H1 (cell line): Measurements from ENCODE around the gene OSBP2. TPM values are rescaled to one million over a fixed set of nuclear protein-coding genes. Genes with fewer than 3 reads are reported as not detected.

Source experiments
- CTCF ChIA-PET: fragments of 300-600 bp; sonication (Branson Sonifier 250); formaldehyde crosslinking; loops from one replicate; lab custom pipeline; 2021; ENCODE audit not compliant: partially characterized antibody; lab: Charles Lee
- POLR2A ChIA-PET: fragments of 300-600 bp; sonication (Branson Sonifier 250); formaldehyde crosslinking; loops from one replicate; lab custom pipeline; 2021; ENCODE audit warnings: inconsistent platforms; ENCODE audit not compliant: partially characterized antibody; lab: Charles Lee
- DNase-seq, 2 experiments: peaks; one replicate each; pipeline versions ENCODE4 v3.0.0 to v3.0.0-alpha.2; 2010 to 2022; ENCODE audit warnings: low spot score in 2 of 2, low read depth in 1 of 2, mixed read lengths in 1 of 2
- FAIRE-seq: peaks from 2 replicates; lab custom pipeline; 2011; peaks lifted over from hg19 to GRCh38; lab: Jason Lieb, UNC
- H2AFZ ChIP-seq: 2 replicates; pipeline ENCODE4 v1.8.1; 2012; ENCODE audit warnings: low read length, inconsistent platforms
- H2AK5ac ChIP-seq: 2 replicates; pipeline ENCODE4 v1.6.1; 2013; ENCODE audit warnings: low read depth, low read length
- H2BK120ac ChIP-seq: replicated peaks from 2 replicates; pipeline ENCODE3; 2013; ENCODE audit warnings: low read depth, low read length, inconsistent platforms
- H2BK12ac ChIP-seq: 2 replicates; pipeline ENCODE4 v1.6.1; 2013; ENCODE audit warnings: low read depth, low read length
- H2BK15ac ChIP-seq: 2 replicates; pipeline ENCODE4 v1.6.1; 2013; ENCODE audit warnings: low read length
- H2BK20ac ChIP-seq: 2 replicates; pipeline ENCODE4 v1.6.1; 2013; ENCODE audit warnings: low read length
- H2BK5ac ChIP-seq: 2 replicates; pipeline ENCODE4 v1.6.1; 2013; ENCODE audit warnings: low read depth, low read length
- H3K14ac ChIP-seq: 2 replicates; pipeline ENCODE4 v1.6.1; 2013; ENCODE audit warnings: inconsistent platforms; ENCODE audit not compliant: insufficient read length
- H3K18ac ChIP-seq: 2 replicates; pipeline ENCODE4 v1.6.1; 2013; ENCODE audit warnings: low read length; ENCODE audit errors: extremely low read depth
- H3K23ac ChIP-seq: 2 replicates; pipeline ENCODE4 v1.6.1; 2013; ENCODE audit warnings: inconsistent platforms; ENCODE audit not compliant: insufficient read length
- H3K23me2 ChIP-seq: 2 replicates; pipeline ENCODE4 v1.6.1; 2013; ENCODE audit warnings: low read depth, low read length
- H3K27ac ChIP-seq: 2 replicates; pipeline ENCODE4 v1.6.1; 2011; ENCODE audit warnings: low read depth, low read length, inconsistent platforms
- H3K27me3 ChIP-seq, 4 experiments: replicated peaks in 1 of 4; 1 replicate in 1 of 4; 2 replicates in 3 of 4; pipeline versions ENCODE4 v1.6.1 to v1.8.1; 2011 to 2013; ENCODE audit warnings: low read length in 3 of 4, mild to moderate bottlenecking in 3 of 4, inconsistent platforms in 2 of 4, mixed read lengths in 2 of 4, moderate library complexity in 1 of 4; ENCODE audit not compliant: control insufficient read depth in 3 of 4, insufficient read depth in 3 of 4; ENCODE audit errors: extremely low read depth in 1 of 4
- H3K36me3 ChIP-seq, 4 experiments: 2 replicates each; pipeline versions ENCODE4 v1.6.1 to v1.8.1; 2011 to 2013; ENCODE audit warnings: mild to moderate bottlenecking in 4 of 4, low read length in 3 of 4, moderate library complexity in 2 of 4, control low read depth in 1 of 4, inconsistent platforms in 1 of 4; ENCODE audit not compliant: insufficient read depth in 4 of 4, control insufficient read depth in 2 of 4
- H3K4ac ChIP-seq: replicated peaks from 2 replicates; pipeline ENCODE3; 2013; ENCODE audit warnings: low read length, low read depth, mixed read lengths, inconsistent platforms; ENCODE audit not compliant: insufficient read length
- H3K4me1 ChIP-seq, 4 experiments: replicated peaks in 1 of 4; 1 replicate in 1 of 4; 2 replicates in 3 of 4; pipeline versions ENCODE4 v1.6.1 to v1.8.1; 2011 to 2013; ENCODE audit warnings: low read length in 3 of 4, inconsistent platforms in 2 of 4, mixed read lengths in 1 of 4; ENCODE audit not compliant: insufficient read depth in 4 of 4, control insufficient read depth in 3 of 4
- H3K4me2 ChIP-seq, 2 experiments: 2 replicates each; pipeline versions ENCODE4 v1.6.1 to v1.8.1; 2011 to 2013; ENCODE audit warnings: low read depth in 2 of 2, low read length in 2 of 2, control low read depth in 1 of 2, inconsistent platforms in 1 of 2, mild to moderate bottlenecking in 1 of 2; ENCODE audit not compliant: insufficient read depth in 1 of 2
- H3K4me3 ChIP-seq, 4 experiments: fragments of 200-600, 300-600 bp in 1 of 4; sonication (generic), shearing (Covaris generic), sonication (Bioruptor Twin) in 1 of 4; 2 replicates each; pipeline versions ENCODE4 v1.5.1 to v1.8.1; 2011 to 2016; ENCODE audit warnings: low read length in 4 of 4, low read depth in 3 of 4, control low read depth in 2 of 4, inconsistent platforms in 2 of 4, mild to moderate bottlenecking in 2 of 4, mixed read lengths in 1 of 4, moderate library complexity in 1 of 4; ENCODE audit not compliant: insufficient read depth in 2 of 4; ENCODE audit errors: extremely low read depth in 1 of 4
- H3K56ac ChIP-seq: replicated peaks from 2 replicates; pipeline ENCODE3; 2013; ENCODE audit warnings: low read depth, mild to moderate bottlenecking, mixed read lengths, low read length, inconsistent platforms; ENCODE audit not compliant: insufficient read length
- H3K79me1 ChIP-seq: 2 replicates; pipeline ENCODE4 v1.6.1; 2013; ENCODE audit warnings: low read depth, low read length, control low read depth
- H3K79me2 ChIP-seq, 2 experiments: 2 replicates each; pipeline versions ENCODE4 v1.6.1 to v1.8.1; 2012 to 2013; ENCODE audit warnings: low read length in 2 of 2, mild to moderate bottlenecking in 2 of 2, inconsistent platforms in 1 of 2; ENCODE audit not compliant: insufficient read depth in 2 of 2, control insufficient read depth in 1 of 2
- H3K9ac ChIP-seq, 4 experiments: replicated peaks in 1 of 4; 1 replicate in 1 of 4; 2 replicates in 3 of 4; pipeline versions ENCODE4 v1.6.1 to v1.8.1; 2011 to 2013; ENCODE audit warnings: low read depth in 3 of 4, low read length in 3 of 4, control low read depth in 2 of 4, mild to moderate bottlenecking in 2 of 4, moderate library complexity in 2 of 4, inconsistent platforms in 1 of 4; ENCODE audit errors: extremely low read depth in 1 of 4
- H3K9me3 ChIP-seq, 2 experiments: 2 replicates each; pipeline versions ENCODE4 v1.6.1 to v1.8.1; 2012 to 2013; ENCODE audit warnings: mild to moderate bottlenecking in 2 of 2, moderate library complexity in 2 of 2, control low read depth in 1 of 2, inconsistent platforms in 1 of 2, low read depth in 1 of 2, low read length in 1 of 2, mixed read lengths in 1 of 2; ENCODE audit not compliant: insufficient read depth in 2 of 2
- H4K20me1 ChIP-seq, 2 experiments: replicated peaks in 1 of 2; 2 replicates each; pipeline versions ENCODE3 to v1.8.1; 2011 to 2013; ENCODE audit warnings: inconsistent platforms in 2 of 2, low read length in 2 of 2, mild to moderate bottlenecking in 1 of 2; ENCODE audit not compliant: insufficient read depth in 2 of 2, control insufficient read depth in 1 of 2
- H4K5ac ChIP-seq: 2 replicates; pipeline ENCODE4 v1.6.1; 2013; ENCODE audit warnings: low read length, low read depth, mixed read lengths, inconsistent platforms; ENCODE audit not compliant: insufficient read length
- H4K8ac ChIP-seq: 2 replicates; pipeline ENCODE4 v1.8.0; 2013; ENCODE audit warnings: mild to moderate bottlenecking, moderate library complexity, low read length, inconsistent platforms; ENCODE audit not compliant: insufficient read depth; ENCODE audit errors: extremely low read depth
- H4K91ac ChIP-seq: replicated peaks from 2 replicates; pipeline ENCODE3; 2013; ENCODE audit warnings: low read length, mixed read lengths, inconsistent platforms; ENCODE audit not compliant: insufficient read length
- CBX5 ChIP-seq: fragments of 300-800, 300-1000 bp; sonication (generic); IDR thresholded peaks from 2 replicates; pipeline ENCODE4 v1.7.1; 2016; ENCODE audit warnings: antibody characterized with exemption, low read length, low read depth
- CEBPB ChIP-seq: IDR thresholded peaks from 2 replicates; pipeline ENCODE4 v1.6.1; 2012; ENCODE audit warnings: low read depth, low read length
- CHD2 ChIP-seq: IDR thresholded peaks from 2 replicates; pipeline ENCODE4 v1.6.1; 2012; ENCODE audit warnings: low read length, improper control_type of control experiment
- CREB1 ChIP-seq: IDR thresholded peaks from 2 replicates; pipeline ENCODE4 v1.6.1; 2012; ENCODE audit warnings: inconsistent platforms
- GABPA ChIP-seq: IDR thresholded peaks from 2 replicates; pipeline ENCODE4 v1.6.1; 2011; ENCODE audit warnings: mild to moderate bottlenecking, low read length, moderate library complexity, borderline replicate concordance; ENCODE audit not compliant: insufficient read depth
- HDAC6 ChIP-seq: IDR thresholded peaks from one replicate; pipeline ENCODE4 v1.7.1; 2012; ENCODE audit warnings: low read depth, mild to moderate bottlenecking, inconsistent platforms, low read length, moderate library complexity
- KDM1A ChIP-seq: fragments of 200-600, 300-600 bp; sonication (generic); IDR thresholded peaks from 2 replicates; pipeline ENCODE4 v1.7.1; 2016; ENCODE audit warnings: mild to moderate bottlenecking, low read length, borderline replicate concordance
- KDM4A ChIP-seq: IDR thresholded peaks from one replicate; pipeline ENCODE4 v1.7.1; 2012; ENCODE audit warnings: low read depth, mild to moderate bottlenecking, moderate library complexity, low read length, inconsistent platforms; ENCODE audit not compliant: severe bottlenecking
- MAFK ChIP-seq: IDR thresholded peaks from 2 replicates; pipeline ENCODE4 v1.6.1; 2012; ENCODE audit warnings: low read depth, mild to moderate bottlenecking, improper control_type of control experiment, low read length
- PHF8 ChIP-seq: fragments of 200-600 bp; sonication (generic); conservative IDR thresholded peaks from 2 replicates; pipeline ENCODE4 v1.7.1; 2012; ENCODE audit warnings: low read depth, mild to moderate bottlenecking, inconsistent platforms, low read length, moderate library complexity
- SIN3A ChIP-seq, 2 experiments: IDR thresholded peaks in 1 of 2; conservative IDR thresholded peaks in 1 of 2; 2 replicates each; pipeline ENCODE4 v1.6.1; 2011 to 2012; ENCODE audit warnings: low read length in 2 of 2, improper control_type of control experiment in 1 of 2, low read depth in 1 of 2, mild to moderate bottlenecking in 1 of 2
- SIRT6 ChIP-seq: IDR thresholded peaks from one replicate; pipeline ENCODE4 v1.7.1; 2012; ENCODE audit warnings: low read length, inconsistent platforms
- SIX5 ChIP-seq: IDR thresholded peaks from 2 replicates; pipeline ENCODE4 v1.6.1; 2011; ENCODE audit warnings: mild to moderate bottlenecking, low read depth, low read length
- SP1 ChIP-seq: IDR thresholded peaks from 2 replicates; pipeline ENCODE4 v1.6.1; 2011; ENCODE audit warnings: low read depth, low read length
- TBP ChIP-seq: IDR thresholded peaks from 2 replicates; pipeline ENCODE4 v1.6.1; 2011; ENCODE audit warnings: low read depth, low read length, improper control_type of control experiment
- WGBS, 2 experiments: shearing (Covaris generic) in 1 of 2; methylation state at CpG; one replicate each; pipeline versions ENCODE4 v1.1.6 to v1.1.7; 2013 to 2015; ENCODE audit warnings: low lambda C conversion rate in 2 of 2, mixed read lengths in 2 of 2, inconsistent platforms in 1 of 2, low coverage in 1 of 2, missing lambda C conversion rate in 1 of 2; ENCODE audit not compliant: insufficient replicate concordance in 2 of 2, insufficient coverage in 1 of 2, insufficient read length in 1 of 2; ENCODE audit errors: extremely low coverage in 1 of 2, missing lambda C conversion rate in 1 of 2; 5-methylcytosine and 5-hydroxymethylcytosine counted together
- polyA plus RNA-seq, 7 experiments: library from polyadenylated mRNA; depleted of rRNA in 3 of 7; stranded (reverse) in 5 of 7; unstranded in 2 of 7; fragments of >200 nt in 5 of 7; fragments of 200-250 nt in 2 of 7; gene quantifications; 1 replicate in 5 of 7; 2 replicates in 1 of 7; 4 replicates in 1 of 7; pipeline versions ENCODE4 v1.2.1 to v1.2.3, GENCODE V29; 2011 to 2013; ENCODE audit warnings: missing spikeins in 2 of 7, mixed read lengths in 2 of 7
- total RNA-seq: library from RNA; stranded (reverse); fragmentation: NEBNext Ultra II Directional; extraction: Animal tissue kit (Norgen Biotek cat#: 25700); gene quantifications from 2 replicates; pipeline ENCODE4 v1.2.1, GENCODE V29; 2021

The OSBP2 gene
- total and polyA plus RNA-seq, 2 of the 8 experiments (the other 6 are each of a cell fraction or from before 2014, with no cell fraction given), result 3.4 to 3.7 TPM

DNA sequence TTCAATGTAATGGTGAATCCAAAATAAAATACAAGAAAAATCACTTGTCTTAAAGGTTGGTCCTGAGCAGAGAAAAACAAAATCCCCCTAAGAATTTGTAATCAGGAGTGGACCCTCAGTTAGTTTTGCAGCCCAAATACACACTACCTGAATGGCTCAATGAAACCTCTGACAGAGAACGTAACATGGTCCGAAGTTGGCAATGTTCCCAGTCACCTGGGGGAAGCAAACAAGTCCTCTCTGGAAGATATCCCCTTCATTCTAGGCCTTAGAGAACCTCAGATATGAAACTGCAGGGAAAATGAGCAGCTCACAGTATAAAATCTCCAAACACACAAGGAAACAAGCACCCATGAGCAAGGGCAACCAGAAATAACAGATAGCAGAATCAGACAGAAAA is 215.7 kb downstream of the OSBP2 start:
- Histone ChIP-seq H3K4me1 (no peaks in the 10 kb centered on the region), H3K4me2 (no peak overlapping the region), H3K27ac (no peak overlapping the region), H2AK5ac (no peak overlapping the region), H3K9me3 (0 out of 4 replicates have a peak, but pooled peaks cover 0 to under 1% of the 10 kb centered on the region in 2 experiments), H3K36me3 (peaks cover 0 to 20% (median 10%) of the 10 kb centered on the region in 4 experiments; a peak in 5 of 8 replicates), H2BK15ac (no peak overlapping the region), H4K91ac (no peak overlapping the region), H2BK12ac (no peak overlapping the region), H3K23me2 (no peaks in the 10 kb centered on the region), H3K56ac (no peak overlapping the region), H4K20me1 (no peaks in the 10 kb centered on the region), H3K27me3 (no peaks in the 10 kb centered on the region), H3K79me1 (no peaks in the 10 kb centered on the region), H3K23ac (no peak overlapping the region), H4K5ac (no peak overlapping the region), H2AFZ (no peak overlapping the region), H3K18ac (no peak overlapping the region), H3K9ac (no peak overlapping the region), H4K8ac (no peak overlapping the region), H2BK5ac (no peak overlapping the region), H3K14ac (no peak overlapping the region), H3K4me3 (no peak overlapping the region), H3K79me2 (no peaks in the 10 kb centered on the region), H2BK20ac (no peak overlapping the region), H3K4ac (no peak overlapping the region), H2BK120ac (no peak overlapping the region)
- FAIRE-seq, result no peak
- CTCF ChIA-PET, result interaction anchor here (0.6 to 6.5 kb wide), 6 partner anchors 11 to 351 kb away, joined by 3 to 48 read pairs (median 5); no protein-coding TSS in a partner anchor
- WGBS, 2 experiments, result 89% methylated on average over 2 of the region's 2 CpGs; no CpG with 5 or more reads in 1 of the 2 experiments
- no peak for DNase-seq
- POLR2A ChIA-PET, result interaction anchor here (1.4 kb wide), 1 partner anchor 10 kb away, joined by 4 read pairs; no protein-coding TSS in a partner anchor
- no peak for TF ChIP-seq SIN3A (conservative IDR thresholded peaks at IDR 0.05 in 1 of 2, IDR thresholded peaks at IDR 0.05 in 1 of 2; ENCODE audit: low read depth in 1 of 2, low read length in 2 of 2)
- TF ChIP-seq CEBPB, result no peak
- no peak for TF ChIP-seq KDM4A
- TF ChIP-seq SP1, result no peak
- no peak for TF ChIP-seq GABPA
- no peak for TF ChIP-seq SIRT6
- TF ChIP-seq PHF8, result no peak
- TF ChIP-seq TBP, result no peak
- no peak for TF ChIP-seq CBX5
- TF ChIP-seq SIX5, result no peak
- no peak for TF ChIP-seq MAFK
- TF ChIP-seq CHD2, result no peak
- TF ChIP-seq HDAC6, result no peak
- no peak for TF ChIP-seq KDM1A
- no peak for TF ChIP-seq CREB1
